Measurements from ENCODE around the gene PMEPA1.
A peak's percentile ranks its signal among the peaks of the same experiment; 100 is the strongest.

Gene PMEPA1

GRCh38 chr20:57662456-57663240 lies 47.2 kb downstream of the PMEPA1 start:
- no peak for DNase-seq

DNA sequence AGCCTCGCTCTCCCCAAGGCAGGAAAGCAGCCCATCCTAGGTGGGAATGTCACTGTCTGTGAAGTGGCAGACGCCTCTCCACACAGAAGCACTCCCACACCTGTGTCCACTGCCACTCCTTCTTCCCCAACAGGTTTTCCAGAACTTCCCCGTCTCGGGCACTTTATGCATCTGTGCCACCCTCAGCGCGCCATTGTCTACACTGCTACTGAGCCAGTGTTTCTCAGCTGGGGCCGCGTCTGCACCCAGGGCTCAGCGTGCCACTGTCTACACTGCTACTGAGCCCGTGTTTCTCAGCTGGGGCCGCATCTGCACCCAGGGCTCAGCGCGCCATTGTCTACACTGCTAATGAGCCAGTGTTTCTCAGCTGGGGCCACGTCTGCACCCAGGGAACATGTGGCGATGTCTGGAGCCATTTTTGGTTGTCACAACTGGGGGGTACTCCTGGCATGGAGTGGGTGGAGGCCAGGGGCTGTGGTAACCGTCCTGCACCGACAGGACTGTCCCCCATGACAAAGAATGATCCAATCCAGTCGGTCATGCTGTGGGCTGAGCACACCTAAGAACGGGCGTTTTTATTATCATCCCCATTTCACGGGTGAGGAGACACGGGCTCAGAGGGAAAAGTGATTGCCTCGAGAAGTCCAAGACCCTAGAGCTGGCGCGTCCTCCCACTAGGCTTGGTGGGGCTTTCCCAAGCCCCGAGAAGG lies 47.9 kb downstream of the PMEPA1 start:
- no peak for DNase-seq

- DNase-seq, result peak in 5 of 51 donors; percentile 16 to 30 (median 29)
These were observed 48.7 kb downstream of the PMEPA1 start for GRCh38 chr20:57660922-57661745.

GRCh38 chr20:57660181-57660921 lies 49.5 kb downstream of the PMEPA1 start:
- DNase-seq, result no peak

- no peak for DNase-seq
These were observed 50.2 kb downstream of the PMEPA1 start for GRCh38 chr20:57659517-57660180.

DNA sequence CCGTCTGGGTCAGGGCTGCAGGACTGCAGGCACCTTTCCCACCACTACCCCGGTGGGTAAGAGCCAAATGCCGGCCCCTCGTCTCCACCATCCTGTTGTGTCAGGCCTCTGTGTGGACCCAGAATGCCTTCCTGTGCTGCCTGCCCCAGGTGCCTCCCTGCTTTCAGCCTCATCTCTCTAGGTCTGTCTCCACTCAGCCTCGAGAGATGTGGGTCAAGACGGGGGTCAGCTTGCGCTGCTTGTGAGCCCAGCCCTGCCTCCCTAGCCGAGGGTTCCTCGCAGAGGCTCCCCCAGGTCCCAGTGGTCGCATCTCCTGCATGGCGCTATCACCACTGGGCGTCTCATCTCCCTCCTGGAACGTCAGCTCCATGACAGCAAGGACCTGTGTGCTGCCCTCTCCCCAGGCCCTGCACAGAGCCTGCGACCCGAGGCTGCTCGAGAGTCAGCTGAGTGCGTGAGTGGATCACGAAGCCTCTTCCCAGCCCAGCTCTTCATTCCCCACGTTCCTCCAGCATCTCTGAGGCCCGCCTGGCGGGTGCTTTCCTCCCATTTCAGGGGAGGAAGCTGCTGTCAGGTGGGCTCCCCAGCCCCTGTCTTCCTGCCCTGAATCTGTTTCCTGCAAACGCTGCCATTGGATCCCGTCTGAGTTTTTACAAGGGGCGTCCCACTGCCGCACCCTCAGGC lies 50.8 kb downstream of the PMEPA1 start:
- no peak for DNase-seq

- no peak for DNase-seq
These were observed 51.4 kb downstream of the PMEPA1 start for GRCh38 chr20:57658447-57658832.

GRCh38 chr20:57657535-57658446 lies 52.0 kb downstream of the PMEPA1 start:
- DNase-seq, result peak in 6 of 51 donors; percentile 21 to 49 (median 36)

GRCh38 chr20:57656821-57657534 lies 52.8 kb downstream of the PMEPA1 start:
- no peak for DNase-seq

DNA sequence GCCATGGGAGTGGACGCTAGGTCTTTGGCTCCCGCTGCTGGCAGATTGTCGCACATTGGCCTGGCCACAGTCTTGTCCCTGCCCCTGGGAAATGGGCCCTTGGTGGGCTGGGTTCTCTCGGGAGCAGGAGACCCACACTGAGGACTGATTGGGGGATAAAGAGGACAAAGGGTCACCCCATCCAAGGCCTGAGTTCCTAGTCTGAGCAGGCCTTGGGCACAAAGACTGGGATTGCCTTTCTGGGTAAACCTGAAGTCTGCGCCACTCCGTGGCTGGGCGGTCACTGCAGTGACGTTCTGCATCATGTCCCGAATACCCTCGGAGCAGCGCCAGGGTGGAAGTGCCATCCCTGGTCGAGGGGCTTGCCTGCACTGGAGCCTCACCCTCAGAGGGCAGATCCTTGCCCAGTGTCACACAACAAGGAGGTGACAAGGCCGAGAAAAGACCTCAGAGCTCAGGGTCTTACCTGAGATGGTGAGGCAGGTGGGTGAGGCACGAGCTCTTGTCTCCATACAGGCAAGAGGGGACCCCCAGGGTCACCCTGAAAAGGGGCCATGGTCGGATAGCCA lies 53.5 kb downstream of the PMEPA1 start:
- DNase-seq, result no peak

DNA sequence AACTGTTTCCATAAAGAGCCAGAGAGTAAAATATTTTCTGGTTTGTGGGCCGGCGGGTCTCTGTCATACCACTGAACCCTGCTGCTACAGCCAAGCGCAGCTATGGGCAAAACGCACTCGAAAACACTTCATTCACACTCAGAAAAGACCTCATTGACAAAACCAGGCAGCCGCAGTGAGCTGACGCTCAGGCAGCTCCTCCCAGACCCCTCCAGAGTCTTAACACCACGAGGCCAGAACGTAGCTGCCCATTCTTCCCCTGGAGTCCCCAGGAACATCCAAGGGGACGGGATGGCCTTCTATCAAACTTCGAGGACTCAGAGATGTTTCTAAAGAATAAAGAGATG lies 54.0 kb downstream of the PMEPA1 start:
- no peak for DNase-seq

GRCh38 chr20:57654998-57655808 lies 54.6 kb downstream of the PMEPA1 start:
- DNase-seq, result no peak

GRCh38 chr20:57654363-57654997 lies 55.3 kb downstream of the PMEPA1 start:
- DNase-seq, result peak in 22 of 51 donors; percentile 11 to 67 (median 29)

GRCh38 chr20:57653910-57654309 lies 55.9 kb downstream of the PMEPA1 start:
- no peak for DNase-seq

DNA sequence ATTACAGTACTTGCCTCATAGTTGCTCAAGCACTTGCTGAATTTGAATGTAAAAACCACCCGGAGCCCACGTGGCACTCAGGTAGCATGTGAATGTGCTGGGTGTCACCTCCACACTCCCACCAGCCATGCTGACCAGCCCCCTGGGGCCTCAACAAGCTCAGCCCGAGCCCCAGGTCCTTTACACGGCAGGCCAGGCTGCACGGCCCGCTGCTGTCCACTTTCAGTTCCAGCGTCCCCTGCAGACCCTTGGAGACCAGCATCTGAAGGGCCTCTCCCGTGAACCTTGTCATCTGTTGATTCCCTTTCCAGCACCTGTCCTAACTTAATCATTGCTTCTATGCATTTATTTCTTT lies 56.3 kb downstream of the PMEPA1 start:
- DNase-seq, result no peak

DNA sequence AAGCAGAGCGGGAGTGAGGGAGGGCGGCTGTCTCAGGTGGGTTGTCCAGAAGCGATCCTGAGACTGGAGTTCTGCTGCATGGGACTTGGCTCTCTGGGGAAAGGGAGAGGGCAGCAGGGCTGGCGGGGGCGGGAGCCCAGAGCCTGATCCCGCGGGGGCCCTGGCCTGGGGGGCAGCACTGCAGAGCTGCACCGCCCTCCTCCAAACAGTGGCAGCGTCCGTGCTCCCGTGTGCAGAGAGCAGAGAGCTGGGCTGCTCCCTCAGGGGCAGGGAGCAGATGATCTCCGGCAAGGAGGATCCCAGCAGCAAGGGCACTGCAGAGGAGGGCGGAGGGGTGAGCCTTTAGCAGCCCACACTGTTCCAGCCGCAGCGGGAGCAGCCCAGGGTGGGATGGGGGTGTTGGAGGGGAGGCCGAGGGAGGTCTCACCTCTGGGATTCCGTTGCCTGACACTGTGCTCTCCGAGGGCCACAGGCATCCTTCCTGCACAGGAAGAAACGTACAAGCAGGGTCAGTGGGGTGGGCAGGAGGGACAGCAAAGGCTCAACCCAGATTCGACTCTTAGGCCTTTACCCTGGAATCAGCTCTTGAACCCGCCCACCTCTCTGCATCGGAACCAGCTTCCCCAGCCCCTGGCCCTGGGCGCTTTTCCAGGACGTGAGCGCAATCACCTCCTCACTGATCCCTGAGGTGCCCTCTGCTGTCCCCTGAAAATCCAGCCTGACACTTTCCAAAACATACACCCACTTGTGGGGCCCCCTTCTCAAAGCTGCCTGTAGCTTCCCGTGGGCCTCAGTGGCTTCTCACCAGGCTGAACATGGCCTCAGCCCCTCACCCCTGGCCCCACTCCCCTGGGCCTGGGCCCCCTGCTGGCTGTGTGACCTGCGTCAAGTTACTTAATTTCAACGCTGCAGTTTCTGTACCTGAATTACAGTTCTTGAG lies 56.9 kb downstream of the PMEPA1 start:
- no peak for DNase-seq

All from hypothalamus (tissue), 51 donors.